HK-2 (cell line): Measurements from ENCODE around the gene PRR14L.
"Not testable (repeated sequence)": the region's sequence is repeated elsewhere in the genome, so short reads cannot be mapped to it uniquely, and the experiment has no call there.

Experiments
- DNase-seq: peaks from one replicate; pipeline ENCODE4 v3.0.0-alpha.2; 2018; ENCODE audit not compliant: unreplicated experiment

PRR14L gene

DNA sequence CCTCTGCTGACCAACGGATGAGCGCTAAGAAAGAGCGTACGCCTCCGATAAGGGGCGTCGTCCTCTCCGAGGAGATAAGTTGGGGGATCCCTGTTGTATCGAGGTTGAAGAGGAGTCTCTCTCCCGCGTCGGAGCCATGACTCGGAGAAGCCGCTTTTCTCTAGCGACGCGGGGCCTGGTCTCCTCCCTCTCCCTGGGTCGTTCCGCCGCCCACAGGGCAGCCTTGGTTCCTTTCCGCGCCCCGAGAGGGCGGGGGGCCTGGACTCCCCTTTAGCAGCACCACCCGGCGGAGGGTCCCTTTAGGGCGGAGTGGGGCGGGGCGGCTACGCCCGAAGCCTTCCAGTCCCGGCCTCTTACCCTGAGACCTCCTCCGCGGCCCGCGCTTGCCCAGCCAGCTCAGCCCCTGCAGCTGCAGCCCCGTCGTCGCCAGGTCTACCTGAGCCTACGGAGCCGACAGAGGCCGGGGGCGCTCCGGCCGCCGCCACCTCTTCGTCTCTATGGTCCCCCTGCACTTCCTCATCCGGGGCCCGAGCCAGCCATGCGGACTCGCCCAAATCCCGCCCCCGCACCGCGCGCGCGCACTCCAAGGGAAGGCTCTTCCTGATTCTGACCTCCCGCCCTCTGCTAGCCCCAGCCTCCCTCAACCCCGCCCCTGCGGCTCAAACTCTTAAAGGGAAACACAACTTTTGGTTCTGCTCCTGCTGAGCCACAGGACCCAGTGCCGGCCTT, at the start of gene PRR14L:
TSS of gene PRR14L (minus strand) at position 497 of the 729 bp plus-strand sequence. CDS start 11,272 bp downstream, outside the sequence.
- peak; percentile 97 for DNase-seq

DNA sequence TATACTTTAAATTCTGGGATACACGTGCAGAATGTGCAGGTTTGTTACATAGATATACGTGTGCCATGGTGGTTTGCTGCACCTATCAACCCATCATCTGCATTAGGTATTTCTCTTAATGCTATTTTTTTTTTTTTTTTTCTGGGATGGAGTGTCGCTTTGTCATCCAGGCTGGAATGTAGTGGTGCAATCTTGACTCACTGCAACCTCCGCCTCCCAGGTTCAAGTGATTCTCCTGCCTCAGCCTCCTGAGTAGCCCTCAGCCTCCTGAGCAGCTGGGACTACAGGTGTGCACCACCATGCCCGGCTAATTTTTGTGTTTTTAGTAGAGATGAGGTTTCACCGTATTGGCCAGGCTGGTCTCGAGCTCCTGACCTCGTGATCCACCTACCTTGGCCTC, 49.4 kb upstream of the PRR14L start:
- DNase-seq = not testable (repeated sequence)

DNA sequence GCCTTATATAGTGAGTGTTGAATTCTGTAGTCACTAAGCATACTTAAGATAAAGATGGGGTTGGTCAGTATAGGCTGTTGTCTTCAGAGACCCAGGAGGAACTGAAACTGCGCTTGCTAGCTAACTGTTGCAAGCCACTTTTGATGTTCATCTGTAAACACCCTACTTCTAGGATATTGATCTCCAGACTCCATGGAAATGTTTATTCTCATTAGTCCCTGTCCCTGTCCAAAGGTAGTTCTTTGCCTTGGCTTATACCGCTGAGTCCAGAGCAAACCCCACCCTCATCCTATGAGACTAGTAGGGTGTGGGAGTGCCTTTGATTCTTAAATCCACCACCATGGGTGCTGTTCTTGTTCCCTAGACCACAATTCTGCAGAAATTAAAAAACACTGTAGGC, 40.3 kb upstream of the PRR14L start:
- DNase-seq = no peak

DNA sequence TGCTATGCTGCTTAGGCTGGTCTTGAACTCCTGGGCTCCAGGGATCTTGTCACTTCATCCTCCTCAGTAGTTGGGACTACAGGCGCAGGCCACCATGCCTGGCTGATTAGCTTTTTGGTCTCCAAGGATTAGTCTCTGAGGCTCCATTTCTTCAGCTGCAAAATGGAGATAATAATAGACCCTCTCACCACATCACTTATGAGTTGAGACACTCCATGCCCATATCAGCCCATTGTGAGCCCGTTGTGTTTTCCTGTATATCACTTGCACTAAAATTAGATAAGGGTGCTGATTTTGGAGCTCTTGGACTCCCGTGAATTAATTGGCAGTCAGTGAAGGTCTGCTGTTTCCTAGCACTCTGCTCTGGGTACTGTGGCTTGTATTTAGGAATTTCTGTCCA, 39.9 kb upstream of the PRR14L start:
- no peak for DNase-seq

DNA sequence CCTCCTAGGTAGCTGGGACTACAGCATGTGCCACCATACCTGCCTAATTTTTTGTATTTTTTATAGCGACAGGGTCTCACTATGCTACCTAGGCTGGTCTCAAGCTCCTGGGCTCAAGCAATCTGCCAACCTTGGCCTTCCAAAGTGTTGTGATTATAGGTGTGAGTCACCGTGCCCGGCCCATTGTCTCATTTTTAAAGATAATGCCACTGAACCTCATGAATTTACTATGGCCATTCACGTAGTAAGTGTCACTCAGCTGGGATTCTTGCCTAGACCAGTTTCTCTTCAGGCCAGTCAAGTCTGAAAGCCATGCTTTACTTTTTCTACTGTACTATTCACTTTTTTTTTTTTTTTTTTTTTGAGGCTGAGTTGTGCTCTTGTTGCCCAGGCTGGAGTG, 26.3 kb upstream of the PRR14L start:
- DNase-seq = no peak

DNA sequence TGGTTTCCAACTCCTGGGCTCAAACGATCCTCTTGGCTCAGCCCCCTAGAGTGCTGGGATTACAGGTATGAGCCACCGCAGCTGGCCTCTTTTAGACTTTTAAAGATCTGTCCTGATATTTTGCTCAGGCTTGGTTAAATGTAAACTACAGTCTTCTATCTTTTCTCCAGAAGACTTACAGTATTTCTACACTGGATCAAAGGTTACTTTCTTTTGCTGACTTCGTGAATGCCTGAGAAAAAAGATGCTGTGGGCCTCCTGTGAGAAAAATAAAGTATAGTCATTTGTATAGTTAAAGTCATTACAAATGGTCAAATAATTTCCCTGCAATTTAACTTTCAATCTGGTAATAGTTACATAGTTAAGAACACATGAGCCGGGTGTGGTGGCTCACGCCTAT, 23.5 kb upstream of the PRR14L start:
- no peak for DNase-seq

DNA sequence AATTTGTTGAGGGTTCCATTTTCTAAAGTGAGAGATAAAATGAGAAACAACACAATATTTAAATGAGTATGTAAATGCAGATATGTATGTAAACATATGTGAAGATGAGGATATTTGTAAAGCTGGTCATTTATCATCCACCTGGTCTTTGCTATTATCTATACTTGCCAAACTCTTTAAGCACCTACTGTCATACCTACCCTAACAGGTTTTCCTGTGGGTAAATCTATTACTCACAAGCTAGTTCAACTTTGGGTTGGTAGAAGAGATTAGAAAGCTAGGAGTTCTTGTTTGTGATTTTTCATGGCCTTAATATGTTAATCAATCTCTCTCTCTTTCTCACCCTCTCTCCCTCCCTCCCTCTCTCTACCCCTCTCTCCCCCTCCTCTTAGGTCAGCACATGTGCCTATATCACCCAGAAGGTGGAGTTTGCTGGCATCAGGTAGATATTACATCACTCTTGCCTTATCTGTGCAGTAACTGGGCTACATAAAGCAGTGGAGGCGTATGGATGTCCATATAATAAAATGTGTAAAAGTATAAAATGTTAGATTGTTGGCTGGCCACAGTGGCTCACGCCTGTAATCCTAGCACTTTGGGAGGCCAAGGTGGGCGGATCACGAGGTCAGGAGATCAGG, 18.6 kb upstream of the PRR14L start:
- DNase-seq = no peak

DNA sequence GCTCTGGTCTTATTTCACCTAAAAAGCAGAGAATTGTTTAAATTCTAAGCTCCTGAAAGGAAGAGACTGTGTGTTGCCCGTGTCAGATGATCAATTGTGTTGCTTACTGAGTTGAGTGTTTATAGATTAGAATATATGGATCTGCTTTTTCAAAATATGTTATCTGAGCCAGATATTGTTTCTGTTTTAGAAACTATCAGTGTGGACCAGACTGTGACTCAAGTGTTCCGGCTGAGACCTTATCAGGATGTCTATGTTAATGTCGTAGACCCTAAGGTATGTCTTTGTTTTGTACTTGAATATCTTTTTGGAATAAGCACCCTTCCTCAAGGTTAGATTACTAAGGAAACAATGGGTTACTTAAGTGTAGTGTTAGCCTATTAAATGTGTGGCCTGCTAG, 14.9 kb upstream of the PRR14L start:
- DNase-seq = no peak

DNA sequence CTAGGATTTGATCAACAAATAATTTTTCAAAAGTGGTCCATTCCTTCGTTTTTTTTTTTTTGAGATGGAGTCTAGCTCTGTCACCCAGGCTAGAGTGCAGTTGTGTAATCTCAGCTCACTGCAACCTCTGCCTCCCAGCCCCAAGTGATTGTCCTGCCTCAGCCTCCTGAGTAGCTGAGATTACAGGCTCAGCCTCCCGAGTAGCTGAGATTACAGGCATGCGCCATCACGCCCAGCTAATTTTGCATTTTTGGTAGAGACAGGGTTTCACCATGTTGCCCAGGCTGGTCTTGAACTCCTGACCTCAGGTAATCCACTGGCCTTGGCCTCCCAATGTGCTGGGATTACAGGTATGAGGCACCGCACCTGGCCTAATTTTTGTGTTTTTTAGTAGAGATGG, 8.9 kb upstream of the PRR14L start:
- not testable (repeated sequence) for DNase-seq

DNA sequence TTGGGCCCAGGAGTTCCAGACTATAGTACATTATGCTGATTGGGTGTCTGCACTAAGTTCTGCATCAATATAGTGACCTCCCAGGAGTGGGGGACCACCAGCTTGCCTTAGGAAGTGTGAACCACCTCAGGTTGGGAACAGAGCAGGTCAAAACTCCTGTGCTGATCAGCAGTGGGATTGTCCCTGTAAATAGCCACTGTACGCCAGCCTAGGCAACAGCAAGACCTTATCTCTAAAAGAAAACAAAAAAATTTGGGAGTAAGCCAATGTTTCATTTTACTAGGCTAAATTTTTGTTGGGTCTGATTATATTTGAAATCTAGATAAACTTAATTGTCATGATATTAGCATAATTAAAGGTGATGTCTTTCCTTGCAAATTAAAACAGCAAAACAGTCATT, 7.3 kb upstream of the PRR14L start:
- DNase-seq = no peak

DNA sequence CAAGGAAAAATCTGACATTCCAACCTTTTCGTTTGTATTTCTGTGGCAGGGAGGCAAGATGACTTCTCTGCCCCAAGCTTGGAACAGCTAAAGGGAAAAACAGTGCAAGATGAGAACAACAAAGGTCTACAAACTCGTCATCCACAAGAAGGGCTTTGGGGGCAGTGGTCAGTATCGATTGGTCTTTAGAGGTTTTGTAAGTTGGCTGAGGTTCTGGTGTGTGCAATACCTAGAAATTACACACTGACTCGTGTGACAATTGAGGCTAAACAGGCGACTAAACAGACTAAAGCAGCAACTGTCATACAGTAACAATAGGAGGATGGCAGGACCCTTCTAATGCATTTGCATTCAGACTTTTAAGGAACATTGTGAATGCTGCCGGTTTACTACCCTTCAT, 4.9 kb upstream of the PRR14L start:
- DNase-seq = no peak

DNA sequence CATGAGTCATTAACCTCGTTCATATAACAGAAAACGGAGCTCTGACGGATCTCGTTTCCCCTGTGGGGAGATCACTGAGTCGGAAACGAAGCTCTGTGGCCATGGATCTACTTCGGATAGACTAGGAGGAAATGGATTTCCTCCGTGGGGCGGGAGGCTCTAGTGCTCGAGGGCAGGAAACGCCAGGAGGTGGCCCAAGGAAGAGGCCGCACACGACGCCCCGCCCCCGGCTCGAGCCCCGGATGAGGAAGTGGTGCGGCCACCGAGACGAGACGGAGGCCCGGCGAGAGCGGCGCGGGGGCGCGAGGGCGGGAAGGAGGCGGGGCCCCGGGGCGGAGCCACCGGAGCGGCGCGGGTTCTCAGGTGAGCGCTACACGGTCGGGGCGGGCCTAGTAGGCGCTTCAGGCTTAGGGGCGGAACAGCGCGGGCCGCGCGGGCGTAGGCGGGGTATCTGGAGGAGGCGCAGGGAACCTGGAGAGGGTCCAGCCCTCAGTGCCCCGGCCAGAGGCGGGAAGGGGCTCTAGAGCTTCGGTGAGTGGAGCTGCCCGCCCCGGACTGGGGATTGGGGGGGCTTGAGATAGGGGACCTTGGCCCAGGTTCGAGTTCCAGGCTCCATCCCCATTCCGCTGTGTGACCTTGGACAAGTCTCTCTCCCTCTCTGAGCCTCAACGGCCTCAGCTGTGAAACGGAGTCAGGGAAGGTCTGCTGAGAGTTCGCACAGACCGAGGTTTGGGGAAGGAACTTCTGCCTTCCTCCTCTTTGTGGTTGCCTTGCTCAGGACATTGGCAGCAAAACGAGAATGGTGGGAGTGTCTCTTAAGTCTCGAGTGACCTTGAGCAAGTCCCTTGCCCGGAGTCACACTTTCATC, 3.9 kb upstream of the PRR14L start, which contains the start of gene DEPDC5:
TSS of gene DEPDC5 (plus strand) at position 386 of the 868 bp plus-strand sequence. CDS start 903 bp downstream, outside the sequence.
- peak; percentile 93 for DNase-seq

DNA sequence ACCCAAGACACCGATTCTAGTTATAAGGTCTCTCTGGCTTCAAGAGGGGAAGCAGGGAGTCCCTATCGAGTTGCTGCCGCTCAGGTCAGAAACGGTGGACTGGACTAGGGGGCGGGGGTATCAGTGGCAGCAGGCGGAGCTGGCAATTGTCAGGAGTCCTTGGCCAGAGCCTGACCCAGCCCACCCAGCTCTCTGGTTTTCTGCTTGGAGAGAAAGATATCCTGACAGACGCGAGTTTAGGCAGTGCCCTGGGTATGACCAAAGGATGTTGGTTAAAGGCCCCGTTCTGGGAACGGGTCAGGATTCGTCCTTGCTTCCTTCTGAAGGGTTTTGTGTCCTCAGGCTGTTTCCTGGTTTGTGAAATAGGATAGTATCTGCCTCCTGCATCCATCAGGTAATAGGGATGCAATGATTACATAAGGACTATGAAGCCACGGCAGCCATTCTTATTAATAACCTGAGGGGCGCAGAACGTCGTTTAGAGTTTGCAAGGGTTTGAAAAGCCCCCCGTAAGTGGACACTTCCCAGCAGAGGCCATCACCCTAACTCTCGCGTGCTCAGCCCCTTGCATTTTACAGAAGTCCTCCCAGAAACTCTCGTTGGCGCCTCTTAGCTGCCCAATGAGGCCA, 3.2 kb upstream of the PRR14L start:
- DNase-seq = peak; percentile 62

DNA sequence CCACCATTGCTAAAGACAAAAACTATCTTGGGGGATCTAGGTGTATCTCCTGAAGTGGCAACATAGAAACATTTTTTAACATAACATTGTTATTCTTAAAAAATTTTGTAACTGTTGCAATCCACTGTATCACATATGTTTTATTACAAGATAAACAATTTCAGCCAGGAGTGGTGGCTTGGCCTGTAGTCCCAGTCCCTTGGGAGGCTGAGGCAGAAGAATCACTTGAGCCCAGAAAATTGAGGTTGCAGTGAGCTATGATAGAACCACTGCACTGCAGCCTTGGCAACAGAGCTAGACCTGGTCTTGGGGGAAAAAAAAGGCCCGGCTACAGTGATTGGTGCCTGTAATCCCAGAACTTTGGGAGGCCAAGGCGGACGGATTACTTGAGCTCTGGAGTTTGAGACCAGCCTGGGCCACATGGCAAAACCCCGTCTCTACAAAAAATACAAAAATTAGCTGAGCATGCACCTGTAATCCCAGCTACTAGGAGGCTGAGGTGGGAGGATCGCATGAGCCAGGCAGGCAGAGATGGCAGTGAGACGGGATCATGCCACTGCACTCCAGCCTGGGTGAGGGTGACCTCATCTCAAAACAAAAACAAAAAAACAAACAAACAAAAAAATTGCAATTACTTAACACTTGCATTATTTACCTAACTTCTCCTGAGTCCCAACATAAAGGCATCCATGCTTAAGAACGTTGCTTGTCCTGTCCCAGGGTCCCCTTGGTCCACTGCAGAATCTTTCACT, 2.3 kb upstream of the PRR14L start:
- no peak for DNase-seq

DNA sequence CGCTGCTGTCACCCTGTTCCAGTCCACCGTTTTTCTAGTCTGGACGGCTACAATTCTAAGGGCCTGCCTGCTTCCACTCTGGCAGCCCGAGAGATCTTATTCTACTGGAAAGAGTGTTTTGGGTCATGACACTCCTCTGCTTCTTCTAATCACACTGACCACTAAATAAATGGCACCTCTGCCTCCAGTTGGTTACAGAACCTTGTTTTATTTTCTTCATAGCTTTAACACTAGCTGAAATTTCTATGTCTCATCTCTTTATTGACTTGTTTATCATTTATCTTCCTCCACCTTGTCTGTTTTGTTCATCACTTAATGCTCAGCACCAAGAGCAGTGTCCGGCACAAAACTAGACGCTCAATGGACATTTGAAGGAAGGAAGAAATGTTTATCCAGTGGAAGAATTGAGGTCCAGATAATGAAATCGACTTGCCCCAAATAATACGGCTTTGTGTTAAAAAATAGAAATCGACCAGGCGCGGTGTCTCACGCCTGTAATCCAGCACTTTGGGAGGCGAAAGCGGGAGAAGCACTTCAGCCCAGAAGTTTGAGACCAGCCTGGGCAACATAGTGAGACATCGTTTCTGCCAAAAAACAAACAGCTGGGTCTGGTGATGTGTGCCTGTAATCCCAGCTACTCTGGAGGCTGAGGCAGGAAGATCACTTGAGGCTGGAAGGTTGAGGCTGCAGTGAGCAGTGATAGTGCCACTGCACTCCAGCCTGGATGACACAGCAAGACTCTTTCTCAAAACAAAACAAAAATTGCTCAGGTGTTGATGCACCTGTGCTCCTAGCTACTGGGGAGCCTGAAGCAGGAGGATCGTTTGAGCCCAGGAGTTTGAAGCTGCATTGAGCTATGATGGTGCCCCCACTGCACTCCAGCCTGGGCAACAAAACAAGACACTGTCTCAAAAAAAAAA, 693 bp upstream of the PRR14L start:
- DNase-seq = no peak

DNA sequence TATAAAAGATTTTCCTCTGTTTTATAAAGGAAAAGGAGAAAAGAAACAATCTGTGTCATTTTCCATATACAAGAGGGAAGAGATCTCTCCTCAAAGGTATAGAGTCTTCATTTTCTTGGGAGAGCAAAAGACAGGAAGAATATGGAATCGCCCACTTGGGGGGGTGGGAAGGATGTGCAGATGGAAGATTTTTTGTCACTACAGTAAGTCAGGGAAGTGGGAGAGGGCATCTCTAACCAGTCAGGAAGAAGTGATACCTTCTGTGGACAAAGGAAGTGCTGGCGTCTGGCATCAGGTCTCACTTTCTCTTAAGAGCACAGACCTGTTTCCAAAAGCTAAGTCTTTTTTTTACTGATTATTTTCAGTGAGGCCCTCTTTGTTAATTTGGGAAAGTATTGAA, 1.4 kb downstream of the PRR14L start:
- no peak for DNase-seq

DNA sequence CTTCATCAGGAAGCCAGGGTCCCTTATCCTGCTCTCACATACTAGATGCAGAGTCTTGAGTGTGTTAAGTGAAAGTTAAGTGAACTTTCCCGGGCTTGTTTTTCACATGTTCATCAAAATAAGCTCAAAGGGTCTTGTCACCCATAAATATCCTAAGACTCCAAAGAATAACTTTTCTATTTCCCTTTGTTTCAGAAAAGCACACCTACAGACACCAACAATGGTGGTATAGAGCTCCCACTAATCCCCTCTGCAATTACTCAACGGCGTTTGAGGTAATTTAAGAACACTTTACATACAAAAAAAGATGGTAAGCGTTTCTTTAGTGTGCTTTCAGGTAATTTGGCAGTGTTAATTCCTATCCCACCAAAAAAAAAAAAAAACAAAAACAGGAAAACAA, 2.5 kb downstream of the PRR14L start:
- no peak for DNase-seq

DNA sequence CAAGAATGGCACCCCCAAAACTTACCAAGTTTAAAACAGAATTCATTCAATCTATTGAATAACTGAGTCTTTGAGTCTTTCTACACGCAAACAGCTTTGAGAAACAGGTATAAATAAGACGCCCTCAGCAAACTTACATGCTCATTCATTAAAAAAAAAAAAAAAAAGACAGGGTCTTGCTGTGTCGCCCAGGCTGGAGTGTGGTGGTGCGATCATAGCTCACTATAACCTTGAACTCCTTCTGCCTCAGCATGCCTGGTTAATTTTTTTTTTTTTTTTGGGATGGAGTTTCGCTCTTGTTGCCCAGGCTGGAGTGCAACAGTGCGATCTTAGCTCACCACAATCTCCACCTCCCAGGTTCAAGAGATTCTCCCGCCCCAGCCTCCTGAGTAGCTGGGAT, 6.1 kb downstream of the PRR14L start:
- DNase-seq = no peak

DNA sequence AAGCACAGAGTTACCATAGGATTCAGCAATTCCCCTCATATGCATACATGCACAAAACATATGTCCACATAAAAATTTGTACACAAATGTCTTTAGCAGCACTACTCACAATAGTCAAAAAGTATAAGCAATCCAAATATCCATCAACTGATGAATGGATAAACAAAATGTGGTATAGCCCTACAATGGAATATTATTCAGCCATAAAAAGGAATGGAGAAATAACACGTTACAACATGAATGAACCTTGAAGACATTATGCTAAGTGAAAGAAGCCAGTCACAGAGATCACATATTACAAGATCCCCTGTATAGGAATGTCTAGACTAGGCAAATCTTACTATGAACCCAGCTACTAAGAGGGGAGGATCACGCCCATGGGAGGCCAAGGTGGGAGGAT, 7.2 kb downstream of the PRR14L start:
- no peak for DNase-seq

DNA sequence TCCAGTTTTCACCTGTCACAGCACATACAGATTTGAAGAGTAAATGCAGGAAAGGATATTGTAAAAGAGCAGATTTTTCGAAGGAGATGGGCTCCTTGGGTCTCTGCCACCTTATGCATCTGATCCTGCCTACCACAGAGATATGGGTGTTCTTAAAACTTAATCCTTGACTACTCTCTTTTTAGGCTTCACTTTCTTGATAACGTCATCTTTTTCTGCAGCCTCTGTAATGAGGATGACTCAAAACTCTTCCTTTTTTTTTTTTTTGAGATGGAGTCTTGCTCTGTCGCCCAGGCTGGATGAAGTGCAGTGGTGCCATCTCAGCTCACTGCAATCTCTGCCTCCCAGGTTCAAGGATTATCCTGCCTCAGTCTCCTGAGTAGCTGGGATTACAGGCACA, 7.8 kb downstream of the PRR14L start:
- DNase-seq = no peak
